ENCODE data around the gene VIPR1.

The VIPR1 gene

DNA sequence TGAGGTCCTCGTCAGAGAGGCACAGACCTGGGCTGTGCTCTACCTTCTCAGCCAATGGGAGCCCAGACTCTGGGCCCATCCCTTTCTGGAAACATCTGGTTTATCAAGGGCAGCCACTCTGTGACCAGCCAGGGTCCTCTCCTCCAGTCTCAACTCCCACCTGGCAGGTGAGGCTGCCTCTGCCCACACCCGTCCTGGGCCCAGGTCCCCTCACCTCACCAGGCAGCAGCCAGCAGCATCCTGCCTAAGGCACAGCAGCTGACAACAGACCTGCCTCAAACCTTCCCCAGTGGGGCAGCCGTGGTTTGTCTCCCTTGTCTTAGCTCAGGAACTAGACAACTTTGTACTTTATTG lies 8.7 kb upstream of the VIPR1 start:
- no peak for DNase-seq

DNA sequence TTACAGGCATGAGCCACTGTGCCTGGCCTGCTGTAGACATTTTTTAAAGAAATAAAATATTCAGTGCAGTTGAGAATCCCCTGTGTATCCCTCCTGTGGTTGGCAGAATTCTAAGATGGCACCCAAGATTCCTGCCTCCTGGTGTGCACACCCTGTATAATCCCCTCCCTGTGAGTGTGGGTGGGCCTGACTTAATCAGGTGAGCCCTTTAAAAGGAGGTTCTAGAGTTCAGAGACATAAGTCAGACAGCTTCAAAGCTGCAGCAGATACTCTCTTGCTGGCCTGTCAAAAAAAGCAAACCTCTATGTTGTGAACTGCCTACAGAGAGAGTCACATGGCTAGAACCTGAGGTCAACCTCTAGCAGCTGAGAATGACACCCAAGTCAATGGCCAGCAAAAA lies 7.0 kb upstream of the VIPR1 start:
- DNase-seq: no peak

GRCh38 chr3:42497009-42497731 lies 5.3 kb upstream of the VIPR1 start:
- DNase-seq: peak; percentile 43

DNA sequence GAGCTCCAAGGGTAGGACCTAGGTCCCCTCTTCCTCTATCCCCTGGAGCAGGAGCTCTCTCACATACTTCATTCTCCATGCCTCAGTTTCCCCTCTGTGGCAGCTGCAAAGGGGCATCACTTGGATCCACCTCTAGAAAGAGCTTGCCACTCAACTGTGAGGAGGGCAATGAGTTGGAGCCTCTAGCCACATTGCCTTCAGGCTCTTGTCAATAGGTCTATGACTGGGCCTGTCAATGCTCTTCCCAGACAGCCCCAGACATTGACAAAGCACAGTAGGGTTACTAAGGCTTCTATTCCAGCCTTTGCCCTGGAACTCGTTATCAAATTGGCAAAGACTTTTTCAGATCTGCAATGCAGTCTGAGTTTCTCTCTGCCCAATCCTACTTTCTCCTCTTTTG lies 4.4 kb upstream of the VIPR1 start:
- no peak for DNase-seq

- DNase-seq: no peak
Measured at GRCh38 chr3:42498791-42499477, 3.5 kb upstream of the VIPR1 start.

DNA sequence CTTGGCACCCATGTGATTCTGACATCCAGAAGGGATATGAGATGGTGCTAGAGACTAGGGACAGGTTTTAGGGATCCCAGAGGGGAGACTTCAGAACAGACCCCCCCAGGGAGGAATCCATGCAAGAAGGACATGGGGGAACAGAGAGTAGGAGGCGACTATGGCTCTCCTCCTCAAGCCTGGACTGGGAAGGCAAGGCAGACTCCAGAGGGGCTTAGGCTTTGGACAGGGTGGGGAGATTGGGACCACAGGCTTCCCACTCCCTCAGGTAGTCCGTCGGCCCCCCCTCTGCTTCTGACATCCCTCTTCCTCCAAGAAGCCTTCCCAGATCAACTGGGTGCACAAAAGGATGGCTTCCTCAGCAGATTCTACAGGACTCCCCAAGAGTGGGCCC lies 3.0 kb upstream of the VIPR1 start:
- no peak for DNase-seq

- no peak for DNase-seq
Measured at GRCh38 chr3:42500091-42500490, 2.4 kb upstream of the VIPR1 start.

- no peak for DNase-seq
Measured at GRCh38 chr3:42500909-42501308, 1.5 kb upstream of the VIPR1 start.

- DNase-seq: peak; percentile 69
Measured at GRCh38 chr3:42501321-42501680, 1.1 kb upstream of the VIPR1 start.

GRCh38 chr3:42501681-42502428 lies 588 bp upstream of the VIPR1 start:
- peak; percentile 76 for DNase-seq

GRCh38 chr3:42503251-42503924 lies 945 bp downstream of the VIPR1 start:
- no peak for DNase-seq

DNA sequence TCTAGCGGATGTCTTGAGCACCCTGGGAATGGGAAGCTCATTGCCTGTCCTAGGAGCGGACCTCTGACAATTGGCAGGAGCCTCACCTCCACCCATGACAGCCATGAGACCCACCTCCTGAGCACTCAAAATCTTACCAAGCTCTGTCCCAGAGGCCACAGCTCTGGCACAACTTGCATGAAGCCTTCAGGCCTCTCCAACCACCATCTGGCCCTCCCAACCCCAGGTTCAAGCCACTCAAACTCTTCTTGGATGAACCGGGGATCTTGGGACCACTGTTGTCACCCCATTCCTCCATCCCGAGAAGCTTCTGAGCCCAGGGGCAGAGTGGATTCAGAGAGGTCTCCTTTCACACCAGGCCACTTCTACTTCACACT lies 1.5 kb downstream of the VIPR1 start:
- no peak for DNase-seq

- DNase-seq: no peak
Measured at GRCh38 chr3:42504334-42505127, 2.1 kb downstream of the VIPR1 start.

GRCh38 chr3:42505128-42505848 lies 2.8 kb downstream of the VIPR1 start:
- DNase-seq: no peak

DNA sequence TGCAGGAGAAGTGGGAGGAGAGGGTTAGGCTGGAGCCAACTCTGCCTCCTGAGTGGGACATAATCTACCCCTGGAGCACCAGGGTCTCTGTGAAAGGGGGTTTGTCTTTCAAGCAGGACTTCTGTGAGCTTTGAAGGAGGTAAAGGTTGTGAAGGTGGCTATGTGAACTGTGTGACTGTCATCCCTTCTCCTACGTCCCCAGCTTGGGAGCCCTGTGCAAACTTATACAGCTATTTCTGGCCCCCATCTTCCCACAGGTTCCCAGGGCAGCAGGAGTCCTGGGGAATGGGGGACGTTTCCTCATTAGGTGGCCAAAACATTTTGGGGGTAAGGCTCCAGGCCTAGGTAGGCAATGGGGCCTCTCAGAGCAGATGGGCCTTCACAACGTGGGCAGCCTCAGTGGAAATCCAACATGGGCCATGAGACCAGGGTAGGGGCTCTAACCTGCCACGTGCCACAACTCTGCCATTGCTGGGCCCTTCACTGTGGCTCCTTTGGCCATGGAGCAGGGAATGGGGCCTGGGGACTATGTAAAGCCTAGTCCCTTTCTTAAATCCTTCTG lies 3.5 kb downstream of the VIPR1 start:
- no peak for DNase-seq

DNA sequence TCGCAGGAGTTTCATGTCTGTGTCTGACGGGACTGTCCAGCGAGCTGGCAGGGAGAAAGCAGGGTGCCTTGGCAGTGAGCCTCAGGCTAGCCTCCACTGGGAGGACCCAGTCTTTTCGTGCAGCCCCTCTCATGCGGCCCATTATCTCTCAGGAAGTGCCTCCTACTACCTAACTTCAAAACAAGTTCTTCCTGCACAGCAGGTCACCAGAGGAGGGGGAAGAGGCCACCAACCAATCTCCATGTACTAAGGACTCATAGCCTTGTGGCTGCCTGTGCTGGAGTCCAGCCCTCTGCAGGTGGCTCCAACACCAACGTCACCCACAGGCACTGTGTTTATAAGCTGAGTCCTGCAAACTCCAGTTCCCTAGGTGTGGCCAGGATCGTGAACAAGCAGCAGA lies 4.8 kb downstream of the VIPR1 start:
- DNase-seq: no peak

DNA sequence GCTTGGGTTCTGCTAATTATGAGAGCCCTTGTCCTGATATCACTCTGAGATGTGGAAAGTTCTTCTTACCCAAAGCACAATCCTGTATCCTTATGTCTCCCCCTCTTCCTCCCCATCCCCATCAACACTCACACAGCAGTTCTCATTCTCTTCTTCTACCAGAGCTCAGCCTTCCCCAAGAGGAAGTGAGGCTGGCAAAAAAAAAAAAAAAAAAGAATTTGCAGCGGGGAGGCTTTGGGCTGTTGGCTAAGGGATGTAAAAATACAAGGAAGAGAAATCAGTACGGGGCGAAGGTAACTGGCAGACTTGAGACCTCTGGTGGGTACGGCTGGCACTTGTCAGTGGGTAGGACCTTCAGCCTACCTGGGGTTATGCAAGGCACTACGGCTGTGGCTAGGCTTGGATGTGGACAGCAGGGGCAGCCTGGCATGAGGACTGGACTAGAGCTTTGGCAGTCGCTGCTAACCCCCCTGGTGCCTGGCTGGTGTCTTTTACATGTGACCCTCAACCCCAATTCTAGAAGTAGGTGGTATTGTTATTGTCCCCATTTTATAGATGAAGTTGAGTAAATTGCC lies 5.4 kb downstream of the VIPR1 start:
- DNase-seq: no peak

DNA sequence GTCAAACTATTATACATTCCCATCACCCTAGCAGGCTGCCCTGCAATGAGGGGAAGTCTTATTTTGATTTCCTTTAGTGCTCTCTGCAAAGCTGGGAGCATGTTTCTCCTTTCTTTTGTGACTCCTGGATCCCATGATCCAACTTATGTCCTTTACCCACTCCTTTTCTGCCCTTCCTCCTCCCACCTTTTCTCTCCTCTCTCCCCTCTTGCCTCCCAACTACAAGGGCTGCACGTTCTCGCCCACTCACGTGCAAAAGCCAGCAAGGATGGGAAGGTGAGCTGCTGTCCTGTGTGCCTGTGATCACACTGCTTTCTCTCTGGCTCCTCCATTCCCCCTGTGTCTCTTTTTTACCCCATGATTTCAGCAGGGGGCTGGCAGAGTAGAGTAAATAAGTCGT lies 6.1 kb downstream of the VIPR1 start:
- DNase-seq: no peak

- DNase-seq: no peak
Measured at GRCh38 chr3:42509111-42509510, 6.7 kb downstream of the VIPR1 start.

GRCh38 chr3:42510325-42510724 lies 7.9 kb downstream of the VIPR1 start:
- DNase-seq: no peak

DNA sequence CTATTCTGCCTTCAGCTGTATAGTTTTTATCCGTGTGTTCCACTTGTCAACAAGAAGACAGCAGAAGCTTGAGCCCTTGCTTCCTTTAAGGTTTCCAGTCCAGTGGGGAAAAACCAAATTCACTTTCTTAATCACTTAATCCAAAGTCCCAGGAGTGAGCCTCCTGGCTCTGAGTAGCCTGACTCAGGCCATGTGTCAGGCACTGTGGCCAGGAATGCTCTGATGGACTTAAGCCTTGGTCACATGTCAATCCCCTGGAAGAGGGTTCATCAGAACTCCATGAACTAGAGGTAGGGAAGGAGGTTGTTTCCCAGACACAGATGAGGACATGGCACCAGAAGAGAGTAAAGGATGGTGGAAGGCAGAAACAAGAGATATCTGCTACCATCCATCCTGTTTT lies 8.8 kb downstream of the VIPR1 start:
- no peak for DNase-seq
